GM08714 (cell line): ENCODE results near the gene SLC8A3.

ENCODE experiments used
- H3K4me3 ChIP-seq: fragments of 200-500 bp; sonication (Bioruptor generic); 2 replicates; pipeline ENCODE4 v1.5.1; 2014; ENCODE audit warnings: mild to moderate bottlenecking, low read length, inconsistent platforms
- ZNF274 ChIP-seq: IDR thresholded peaks from 2 replicates; pipeline ENCODE4 v1.6.1; 2012; ENCODE audit warnings: mild to moderate bottlenecking, low read depth, low read length

SLC8A3 gene

GRCh38 chr14:70116278-70116677 is 72.5 kb downstream of the SLC8A3 start:
- no peak overlapping the region for H3K4me3 ChIP-seq
- no peak for TF ChIP-seq ZNF274

DNA sequence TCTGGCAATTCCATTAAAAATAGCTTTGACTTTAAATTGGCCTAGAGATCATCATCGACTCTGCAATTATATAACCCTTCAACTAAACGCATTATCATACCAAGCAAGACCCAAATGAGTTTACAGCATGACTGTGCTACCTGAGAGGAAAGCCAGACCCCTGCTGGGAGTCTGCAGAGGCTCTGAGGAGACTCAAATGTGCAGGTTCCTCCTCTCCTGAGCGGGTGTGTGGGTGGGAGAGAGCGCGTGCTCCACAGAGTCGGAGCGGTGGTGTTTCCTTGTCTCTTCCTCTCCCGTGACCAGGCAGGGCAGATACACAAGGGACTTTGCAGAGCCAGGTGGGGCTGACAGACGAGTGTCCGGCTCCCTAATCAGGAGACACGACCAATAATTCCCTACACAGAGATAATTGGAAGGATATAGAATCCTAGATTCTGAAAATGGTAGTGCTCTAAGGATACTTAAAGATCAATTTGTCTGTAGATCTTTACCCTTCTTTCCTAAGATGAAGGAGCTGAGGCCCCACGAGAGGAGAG is 74.1 kb downstream of the SLC8A3 start:
- TF ChIP-seq ZNF274: no peak
- no peak overlapping the region for H3K4me3 ChIP-seq

- no peak for TF ChIP-seq ZNF274
Observed at GRCh38 chr14:70113211-70113610, 75.5 kb downstream of the SLC8A3 start.

DNA sequence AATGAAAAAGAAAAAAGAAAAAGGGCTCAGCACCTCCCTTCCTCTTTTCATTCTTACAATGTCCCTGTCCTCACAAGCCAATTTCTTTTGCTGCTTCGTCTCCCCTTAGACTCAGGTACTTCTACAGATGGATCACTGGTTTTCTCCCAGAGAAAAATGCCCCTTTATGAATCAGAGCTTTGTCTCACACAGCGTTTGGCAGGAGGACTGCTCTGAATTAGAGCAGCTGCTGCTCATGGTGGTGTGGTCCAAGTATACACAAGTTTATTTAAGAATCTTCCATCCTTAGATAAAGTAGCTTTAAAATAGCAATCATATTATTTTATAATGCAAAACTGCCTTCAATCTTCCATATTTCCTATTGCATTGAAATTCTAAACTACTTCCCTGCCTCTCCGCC is 80.3 kb downstream of the SLC8A3 start:
- no peak overlapping the region for H3K4me3 ChIP-seq
- no peak for TF ChIP-seq ZNF274

More at GRCh38 chr14:70113211-70113610, 75.5 kb downstream of the SLC8A3 start:
- H3K4me3 ChIP-seq: no peak overlapping the region

DNA sequence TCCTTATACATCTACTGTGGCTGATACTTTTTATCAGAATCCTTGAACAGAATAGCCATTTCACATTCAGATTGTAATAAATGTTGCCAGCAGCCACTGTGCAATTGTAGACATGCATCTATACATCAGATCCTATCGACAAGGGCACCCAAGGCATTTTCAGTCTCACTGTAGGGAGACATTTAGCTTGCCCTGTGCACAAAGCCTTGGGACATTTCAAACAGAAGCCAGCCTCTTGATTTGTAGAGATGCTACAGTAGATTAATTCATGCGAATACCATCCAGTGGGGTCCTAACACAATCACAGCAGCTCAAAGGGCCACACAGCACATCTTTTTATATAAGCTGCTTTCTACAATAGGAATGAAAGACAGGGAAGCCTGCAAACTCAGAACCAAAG is 81.4 kb downstream of the SLC8A3 start:
- no peak overlapping the region for H3K4me3 ChIP-seq
- TF ChIP-seq ZNF274: no peak

DNA sequence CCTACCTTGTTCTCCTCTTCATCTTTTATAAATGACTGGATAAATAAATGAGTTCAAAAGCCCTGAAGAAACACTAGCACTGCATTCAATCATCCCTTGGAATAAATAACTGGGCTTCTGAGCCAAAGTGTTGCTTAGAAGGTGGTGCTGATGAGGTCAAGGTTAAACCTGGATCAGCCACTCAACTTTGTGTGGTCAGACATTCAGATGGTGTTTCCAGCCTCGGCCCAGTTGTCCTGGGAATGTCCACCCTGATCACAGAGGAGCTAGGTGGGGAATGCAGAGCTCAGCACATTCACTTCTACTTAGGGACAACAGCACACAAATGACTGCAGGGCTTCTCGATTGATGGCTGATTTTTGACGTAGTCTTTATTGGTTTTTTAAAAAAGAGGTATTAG is 88.7 kb downstream of the SLC8A3 start:
- H3K4me3 ChIP-seq: no peak overlapping the region
- no peak for TF ChIP-seq ZNF274

DNA sequence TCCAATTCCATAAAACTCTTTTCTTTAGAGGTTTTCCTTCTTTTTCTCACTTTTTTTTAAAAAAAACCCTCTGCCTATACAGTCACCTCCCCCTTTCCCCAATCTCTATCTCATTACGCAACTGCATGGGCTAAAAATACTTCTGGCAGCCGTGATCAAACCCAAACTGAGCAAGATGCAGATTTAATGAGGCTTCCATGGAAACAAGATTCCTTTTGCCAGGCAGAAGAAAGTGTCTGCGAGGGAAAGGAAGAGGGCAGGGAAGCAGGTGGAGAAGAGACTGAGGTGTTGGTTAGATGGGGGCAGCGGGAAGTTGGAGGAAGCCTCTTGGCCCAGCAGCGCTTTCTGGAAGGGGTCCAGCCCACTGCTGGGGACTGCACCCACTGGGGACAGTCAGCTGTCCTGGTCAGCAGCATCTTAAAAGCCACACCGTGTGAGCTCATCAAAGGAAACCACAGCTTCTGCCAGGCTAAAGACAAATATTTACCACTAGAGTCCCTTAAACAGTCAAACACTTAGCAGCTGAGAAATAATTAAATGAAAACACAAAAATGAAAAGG is 90.4 kb downstream of the SLC8A3 start:
- H3K4me3 ChIP-seq: no peak overlapping the region
- no peak for TF ChIP-seq ZNF274

- TF ChIP-seq ZNF274: no peak
Observed at GRCh38 chr14:70097576-70098249, 91.0 kb downstream of the SLC8A3 start.

DNA sequence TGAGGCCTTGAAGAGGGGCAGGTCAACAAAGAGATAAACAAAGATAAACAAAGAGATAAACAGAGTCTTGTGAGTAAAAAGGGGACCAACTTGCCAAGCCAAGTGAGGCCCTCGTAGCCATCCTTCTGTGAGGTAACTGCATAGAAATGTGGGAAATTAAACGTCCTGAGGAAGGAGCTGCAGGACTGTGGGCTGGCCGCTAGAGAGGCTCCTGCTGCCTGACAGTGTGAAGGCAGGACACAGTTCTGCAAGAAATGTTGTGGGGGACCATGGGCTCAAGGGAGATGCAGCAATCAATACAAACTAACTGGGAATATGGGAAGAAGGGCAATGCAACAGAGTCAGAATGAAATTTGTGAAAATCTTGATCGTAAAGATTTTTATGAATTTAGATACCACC is 91.9 kb downstream of the SLC8A3 start:
- no peak for TF ChIP-seq ZNF274
- no peak overlapping the region for H3K4me3 ChIP-seq

More at GRCh38 chr14:70097576-70098249, 91.0 kb downstream of the SLC8A3 start:
- H3K4me3 ChIP-seq: no peak overlapping the region

- no peak overlapping the region for H3K4me3 ChIP-seq
- no peak for TF ChIP-seq ZNF274
Observed at GRCh38 chr14:70094631-70095030, 94.1 kb downstream of the SLC8A3 start.

GRCh38 chr14:70094106-70094505 is 94.6 kb downstream of the SLC8A3 start:
- H3K4me3 ChIP-seq: no peak overlapping the region
- no peak for TF ChIP-seq ZNF274

- no peak for TF ChIP-seq ZNF274
- H3K4me3 ChIP-seq: no peak overlapping the region
Observed at GRCh38 chr14:70093156-70093555, 95.6 kb downstream of the SLC8A3 start.

DNA sequence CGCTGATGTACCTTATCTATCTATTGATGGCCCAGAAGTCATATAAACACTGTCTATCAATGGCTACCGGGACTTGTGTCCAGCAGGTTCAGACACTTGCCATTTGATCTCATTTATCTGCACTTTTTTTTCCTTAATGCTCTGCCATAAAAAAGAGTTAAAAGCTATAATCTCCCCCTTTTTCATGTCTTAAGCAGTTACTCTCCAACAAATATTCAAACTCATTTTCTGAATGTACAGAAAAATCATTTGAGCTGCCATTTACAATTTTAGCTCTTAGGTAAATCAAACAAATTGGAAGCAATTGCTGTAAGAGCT is 101.4 kb downstream of the SLC8A3 start:
- TF ChIP-seq ZNF274: no peak
- H3K4me3 ChIP-seq: no peak overlapping the region

DNA sequence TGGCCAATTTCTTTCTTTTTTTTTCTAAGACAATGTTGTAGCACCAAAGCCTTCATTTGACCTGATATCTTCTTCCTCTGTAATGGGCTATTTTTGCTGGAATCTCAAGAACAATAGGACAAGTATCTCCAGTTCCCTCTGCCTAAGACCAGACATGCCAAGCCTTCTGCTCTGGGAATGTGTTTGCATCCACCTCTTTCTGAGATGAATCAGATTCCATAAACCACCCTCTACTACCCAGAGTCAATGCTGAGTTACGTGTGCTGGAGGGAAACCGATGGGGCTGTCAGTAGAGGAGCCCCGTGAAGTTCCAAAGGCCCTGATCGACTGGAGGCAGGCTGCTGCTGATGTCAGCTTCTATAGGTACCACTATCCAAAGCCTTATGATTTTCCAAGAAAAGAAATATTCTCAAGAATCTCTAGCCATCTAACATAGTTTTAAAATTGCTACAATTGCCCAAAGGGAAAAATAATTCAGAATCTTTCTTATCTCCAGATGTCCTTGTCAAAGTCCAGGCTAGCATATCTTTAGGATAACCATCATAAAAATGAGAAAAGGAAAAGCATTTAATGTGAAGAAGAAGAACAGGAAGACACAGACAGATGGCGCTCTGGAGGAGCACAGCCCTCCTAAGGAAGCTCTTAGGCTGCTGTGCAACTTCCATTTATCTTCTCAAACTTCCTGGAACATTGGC is 101.9 kb downstream of the SLC8A3 start:
- TF ChIP-seq ZNF274: no peak
- no peak overlapping the region for H3K4me3 ChIP-seq

GRCh38 chr14:70084226-70084625 is 104.5 kb downstream of the SLC8A3 start:
- H3K4me3 ChIP-seq: no peak overlapping the region
- no peak for TF ChIP-seq ZNF274
